Hepatocyte (in vitro differentiated cells): Measurements from ENCODE around the gene ZNF593. TPM values are rescaled to one million over a fixed set of nuclear protein-coding genes. Genes with fewer than 3 reads are reported as not detected.

Experiments
- DNase-seq: peaks from one replicate; pipeline ENCODE4 v3.0.0-alpha.2; 2016; ENCODE audit warnings: low spot score
- H2AFZ ChIP-seq: fragments of 200-600 bp; sonication (generic); 2 replicates; pipeline ENCODE4 v1.6.0; 2016; ENCODE audit warnings: antibody characterized with exemption, mild to moderate bottlenecking
- H3K27ac ChIP-seq: fragments of 200-600 bp; sonication (generic); 2 replicates; pipeline ENCODE4 v1.5.1; 2016; ENCODE audit warnings: mild to moderate bottlenecking
- H3K27me3 ChIP-seq: fragments of 200-600 bp; sonication (generic); 2 replicates; pipeline ENCODE4 v1.6.1; 2016
- H3K36me3 ChIP-seq: fragments of 200-600 bp; sonication (generic); replicated peaks from 2 replicates; pipeline ENCODE4 v1.5.1; 2016; ENCODE audit warnings: low read depth; ENCODE audit not compliant: insufficient read depth
- H3K4me1 ChIP-seq: fragments of 200-600 bp; sonication (generic); 2 replicates; pipeline ENCODE4 v1.5.1; 2016; ENCODE audit warnings: mild to moderate bottlenecking, moderate library complexity; ENCODE audit not compliant: insufficient read depth
- H3K4me2 ChIP-seq: fragments of 200-600 bp; sonication (generic); 2 replicates; pipeline ENCODE4 v1.6.0; 2016
- H3K4me3 ChIP-seq: fragments of 200-600 bp; sonication (generic); 2 replicates; pipeline ENCODE4 v1.5.1; 2016; ENCODE audit warnings: mild to moderate bottlenecking
- H3K79me2 ChIP-seq: fragments of 200-600 bp; sonication (generic); 2 replicates; pipeline ENCODE4 v1.6.0; 2017; ENCODE audit warnings: mild to moderate bottlenecking
- H3K9me2 ChIP-seq: fragments of 200-600 bp; sonication (generic); replicated peaks from 2 replicates; pipeline ENCODE4 v1.6.0; 2017; ENCODE audit warnings: mild to moderate bottlenecking; ENCODE audit not compliant: insufficient read depth
- H3K9me3 ChIP-seq: fragments of 200-600 bp; sonication (generic); 2 replicates; pipeline ENCODE4 v1.5.1; 2016; ENCODE audit warnings: low read depth, mild to moderate bottlenecking
- H4K20me1 ChIP-seq: fragments of 200-600 bp; sonication (generic); 2 replicates; pipeline ENCODE4 v1.6.0; 2016; ENCODE audit warnings: mild to moderate bottlenecking; ENCODE audit not compliant: insufficient read depth, poor library complexity, severe bottlenecking
- EZH2 ChIP-seq: fragments of 200-600 bp; sonication (generic); IDR thresholded peaks from 2 replicates; pipeline ENCODE4 v1.6.1; 2016; ENCODE audit warnings: antibody characterized with exemption, mild to moderate bottlenecking, borderline replicate concordance
- EZH2phosphoT487 ChIP-seq: fragments of 200-600 bp; sonication (generic); IDR thresholded peaks from one replicate; pipeline ENCODE4 v1.6.1; 2018; ENCODE audit warnings: antibody characterized with exemption, mild to moderate bottlenecking, low read depth, moderate library complexity; ENCODE audit not compliant: unreplicated experiment, severe bottlenecking
- WGBS: methylation state at CpG from one replicate; pipeline ENCODE4 v1.1.6; 2016; ENCODE audit warnings: low lambda C conversion rate; ENCODE audit errors: missing lambda C conversion rate; 5-methylcytosine and 5-hydroxymethylcytosine counted together
- polyA plus RNA-seq: library from polyadenylated mRNA; unstranded; fragments of >200 nt; fragmentation: Nextera tagmentation; extraction: Ambion mirVana; gene quantifications from 2 replicates; pipeline ENCODE4 v1.2.1, GENCODE V29; 2016
- total RNA-seq: library from RNA; depleted of rRNA; stranded (reverse); fragments of >200 nt; gene quantifications from 2 replicates; pipeline ENCODE4 v1.2.3, GENCODE V29; 2014
- TF ChIP-seq, protein P1 (sequence below): fragments of 200-600 bp; sonication (generic); IDR thresholded peaks from 2 replicates; pipeline ENCODE4 v1.5.1; 2016; ENCODE audit warnings: antibody characterized with exemption, mild to moderate bottlenecking; ENCODE audit not compliant: poor library complexity

ZNF593 gene
- total and polyA plus RNA-seq, 2 experiments from 2014 or later: 20.5 to 69.1 TPM

DNA sequence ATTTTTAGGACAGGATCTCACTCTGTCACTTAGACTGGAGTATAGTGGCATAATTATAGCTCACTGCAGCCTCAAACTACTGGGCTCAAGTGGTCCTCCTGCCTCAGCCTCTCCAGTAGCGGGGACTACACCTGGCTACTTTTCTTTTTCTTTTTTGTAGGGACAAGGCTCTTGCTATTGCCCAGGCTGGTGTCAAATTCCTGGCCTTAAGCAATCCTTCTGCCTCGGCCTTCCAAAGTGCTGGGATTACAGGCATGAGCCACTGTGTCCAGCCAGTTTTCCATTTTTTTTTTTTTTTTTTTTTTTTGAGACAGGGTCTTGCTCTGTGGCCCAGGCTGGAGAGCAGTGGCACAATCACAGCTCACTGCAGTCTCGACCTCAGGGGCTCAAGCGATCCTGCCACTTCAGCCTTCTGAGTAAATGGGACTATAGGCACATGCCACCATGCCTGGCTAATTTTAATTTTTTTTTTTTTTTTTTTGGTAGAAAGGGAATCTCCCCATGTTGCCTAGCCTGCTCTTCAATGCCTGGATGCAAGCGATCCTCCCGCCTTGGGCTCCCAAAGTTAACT lies 43.7 kb downstream of the ZNF593 start:
- TF ChIP-seq, protein P1, sequence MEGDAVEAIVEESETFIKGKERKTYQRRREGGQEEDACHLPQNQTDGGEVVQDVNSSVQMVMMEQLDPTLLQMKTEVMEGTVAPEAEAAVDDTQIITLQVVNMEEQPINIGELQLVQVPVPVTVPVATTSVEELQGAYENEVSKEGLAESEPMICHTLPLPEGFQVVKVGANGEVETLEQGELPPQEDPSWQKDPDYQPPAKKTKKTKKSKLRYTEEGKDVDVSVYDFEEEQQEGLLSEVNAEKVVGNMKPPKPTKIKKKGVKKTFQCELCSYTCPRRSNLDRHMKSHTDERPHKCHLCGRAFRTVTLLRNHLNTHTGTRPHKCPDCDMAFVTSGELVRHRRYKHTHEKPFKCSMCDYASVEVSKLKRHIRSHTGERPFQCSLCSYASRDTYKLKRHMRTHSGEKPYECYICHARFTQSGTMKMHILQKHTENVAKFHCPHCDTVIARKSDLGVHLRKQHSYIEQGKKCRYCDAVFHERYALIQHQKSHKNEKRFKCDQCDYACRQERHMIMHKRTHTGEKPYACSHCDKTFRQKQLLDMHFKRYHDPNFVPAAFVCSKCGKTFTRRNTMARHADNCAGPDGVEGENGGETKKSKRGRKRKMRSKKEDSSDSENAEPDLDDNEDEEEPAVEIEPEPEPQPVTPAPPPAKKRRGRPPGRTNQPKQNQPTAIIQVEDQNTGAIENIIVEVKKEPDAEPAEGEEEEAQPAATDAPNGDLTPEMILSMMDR: no peak
- TF ChIP-seq EZH2 (no peak), EZH2phosphoT487 (no peak)

DNA sequence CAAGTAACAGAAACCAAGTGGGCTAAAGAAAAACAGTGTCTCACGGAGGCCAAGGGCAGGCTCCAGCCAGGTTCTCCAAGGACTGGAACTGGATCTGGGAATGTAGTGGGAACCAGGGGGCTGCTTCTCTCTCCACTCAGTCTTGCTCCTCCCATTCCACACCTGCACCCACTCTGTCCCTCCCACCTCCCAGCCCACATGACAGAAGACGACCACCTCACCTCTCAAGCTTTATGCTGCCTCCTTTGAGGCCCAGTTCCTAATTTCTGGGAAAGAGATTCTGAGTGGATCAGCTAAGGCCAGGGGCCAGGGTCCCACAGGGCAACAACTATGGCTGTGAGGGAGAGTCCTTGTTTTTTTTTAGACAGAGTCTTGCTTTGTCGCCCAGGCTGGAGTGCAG lies 45.5 kb downstream of the ZNF593 start:
- no peak overlapping the region for H3K27ac ChIP-seq
- no peak for TF ChIP-seq EZH2
- TF ChIP-seq EZH2phosphoT487: no peak
- TF ChIP-seq, protein P1: no peak
- 52% methylated on average over 3 of the region's 3 CpGs for WGBS
- no peaks in the 10 kb centered on the region for H3K79me2 ChIP-seq
- no peaks in the 10 kb centered on the region for H3K4me1 ChIP-seq
- no peaks in the 10 kb centered on the region for H3K9me2 ChIP-seq
- no peaks in the 10 kb centered on the region for H3K9me3 ChIP-seq
- no peaks in the 10 kb centered on the region for H3K27me3 ChIP-seq
- H2AFZ ChIP-seq: no peak overlapping the region
- H3K36me3 ChIP-seq: no peaks in the 10 kb centered on the region
- no peak overlapping the region for H3K4me3 ChIP-seq
- H3K4me2 ChIP-seq: no peak overlapping the region
- DNase-seq: no peak
- no peaks in the 10 kb centered on the region for H4K20me1 ChIP-seq

More for the DNA sequence above, 43.7 kb downstream of the ZNF593 start:
- Histone ChIP-seq H3K27me3 (no peaks in the 10 kb centered on the region), H3K9me3 (no peaks in the 10 kb centered on the region), H3K79me2 (no peaks in the 10 kb centered on the region), H3K9me2 (no peaks in the 10 kb centered on the region), H3K27ac (no peak overlapping the region), H4K20me1 (no peaks in the 10 kb centered on the region), H3K4me3 (no peak overlapping the region), H2AFZ (no peak overlapping the region), H3K4me2 (no peak overlapping the region), H3K36me3 (no peaks in the 10 kb centered on the region), H3K4me1 (no peaks in the 10 kb centered on the region)
- no peak for DNase-seq
- 83% methylated on average over 6 of the region's 6 CpGs for WGBS

DNA sequence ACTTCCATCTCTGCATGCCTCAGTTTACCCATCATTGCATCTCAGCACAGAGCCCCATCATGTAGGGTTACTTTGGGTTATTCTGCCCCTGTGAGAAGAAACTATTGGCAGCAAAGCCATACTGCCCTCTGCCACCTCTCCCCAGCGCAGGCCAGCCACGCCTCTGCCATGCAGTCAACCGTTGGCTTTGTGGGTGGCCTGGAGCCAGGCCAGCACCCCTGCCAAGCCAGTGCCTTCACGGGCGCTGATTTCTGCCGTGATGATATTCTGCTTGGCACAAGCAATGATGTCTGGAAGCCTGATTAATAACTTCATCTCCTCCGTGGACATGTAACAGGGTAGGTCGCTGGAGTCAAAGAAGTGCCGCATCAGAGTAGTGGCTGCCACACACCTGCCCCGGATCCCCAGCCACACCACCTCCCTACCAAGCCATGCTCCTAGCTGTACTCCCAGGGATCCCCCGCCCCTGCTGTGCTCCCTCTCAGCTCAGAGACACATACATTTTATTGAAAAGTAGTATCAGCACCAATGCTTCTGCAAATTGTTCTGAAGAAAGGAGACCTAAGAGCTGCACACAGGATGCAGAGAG lies 49.3 kb downstream of the ZNF593 start:
- no peaks in the 10 kb centered on the region for H4K20me1 ChIP-seq
- H3K4me3 ChIP-seq: no peak overlapping the region
- H3K9me2 ChIP-seq: no peaks in the 10 kb centered on the region
- no peak for DNase-seq
- no peak overlapping the region for H3K4me2 ChIP-seq
- H3K9me3 ChIP-seq: no peaks in the 10 kb centered on the region
- H3K79me2 ChIP-seq: no peaks in the 10 kb centered on the region
- no peak overlapping the region for H2AFZ ChIP-seq
- no peak overlapping the region for H3K27ac ChIP-seq
- 96% methylated on average over 11 of the region's 11 CpGs for WGBS
- H3K4me1 ChIP-seq: no peaks in the 10 kb centered on the region
- TF ChIP-seq, protein P1: no peak
- TF ChIP-seq EZH2: no peak
- no peaks in the 10 kb centered on the region for H3K27me3 ChIP-seq
- H3K36me3 ChIP-seq: no peaks in the 10 kb centered on the region

Other genes with a start within 250 kb of the ZNF593 start
- gene PAFAH2, start 171.8 kb upstream of the ZNF593 start, total RNA-seq: 19.6 and 24.6 TPM in 2 replicates
- gene PAFAH2, start 171.8 kb upstream of the ZNF593 start, polyA plus RNA-seq: 22.7 TPM in 2 replicates
- gene EXTL1, start 148.1 kb upstream of the ZNF593 start, total RNA-seq: 0.17 and 0.84 TPM in 2 replicates
- gene EXTL1, start 148.1 kb upstream of the ZNF593 start, polyA plus RNA-seq: 1.3 and 1.6 TPM in 2 replicates
- gene SLC30A2, start 123.8 kb upstream of the ZNF593 start, total RNA-seq: 1.8 and 6.6 TPM in 2 replicates
- 4.5 and 4.8 TPM in 2 replicates for gene SLC30A2, start 123.8 kb upstream of the ZNF593 start, polyA plus RNA-seq
- 2.9 and 5.7 TPM in 2 replicates for gene TRIM63, start 102.3 kb upstream of the ZNF593 start, total RNA-seq
- gene TRIM63, start 102.3 kb upstream of the ZNF593 start, polyA plus RNA-seq: 8.2 and 9.5 TPM in 2 replicates
- gene PDIK1L, start 58.1 kb upstream of the ZNF593 start, total RNA-seq: 12.5 and 16.8 TPM in 2 replicates
- 2.6 and 4.4 TPM in 2 replicates for gene PDIK1L, start 58.1 kb upstream of the ZNF593 start, polyA plus RNA-seq
- 0.10 and 0.16 TPM in 2 replicates for gene FAM110D, start 10.8 kb upstream of the ZNF593 start, total RNA-seq
- gene FAM110D, start 10.8 kb upstream of the ZNF593 start, polyA plus RNA-seq: 0.40 and 0.44 TPM in 2 replicates
- not detected in 2 replicates for gene C1orf232, start 945 bp upstream of the ZNF593 start, total RNA-seq
- gene C1orf232, start 945 bp upstream of the ZNF593 start, polyA plus RNA-seq: not detected in 2 replicates
- gene ZNF593OS, start 1.9 kb downstream of the ZNF593 start, total RNA-seq: 0.10 TPM in 1 of 2 replicates, not detected in the other
- gene ZNF593OS, start 1.9 kb downstream of the ZNF593 start, polyA plus RNA-seq: 0.45 and 2.1 TPM in 2 replicates
- 13.3 and 18.1 TPM in 2 replicates for gene CNKSR1, start 7.6 kb downstream of the ZNF593 start, total RNA-seq
- gene CNKSR1, start 7.6 kb downstream of the ZNF593 start, polyA plus RNA-seq: 31.4 and 38.6 TPM in 2 replicates
- not detected in 2 replicates for gene CATSPER4, start 20.7 kb downstream of the ZNF593 start, total RNA-seq
- 0.07 TPM in 1 of 2 replicates, not detected in the other for gene CATSPER4, start 20.7 kb downstream of the ZNF593 start, polyA plus RNA-seq
- 11.4 and 14.6 TPM in 2 replicates for gene CEP85, start 64.3 kb downstream of the ZNF593 start, total RNA-seq
- gene CEP85, start 64.3 kb downstream of the ZNF593 start, polyA plus RNA-seq: 12.4 and 15.3 TPM in 2 replicates
- 35.9 and 36.6 TPM in 2 replicates for gene SH3BGRL3, start 110.2 kb downstream of the ZNF593 start, total RNA-seq
- 411 and 420 TPM in 2 replicates for gene SH3BGRL3, start 110.2 kb downstream of the ZNF593 start, polyA plus RNA-seq
- 3.1 and 6.9 TPM in 2 replicates for gene UBXN11, start 136.7 kb downstream of the ZNF593 start, total RNA-seq
- gene UBXN11, start 136.7 kb downstream of the ZNF593 start, polyA plus RNA-seq: 17.1 and 34.0 TPM in 2 replicates
- 1.2 and 8.1 TPM in 2 replicates for gene CD52, start 148.1 kb downstream of the ZNF593 start, total RNA-seq
- gene CD52, start 148.1 kb downstream of the ZNF593 start, polyA plus RNA-seq: 3.9 and 12.9 TPM in 2 replicates
- 7.1 and 15.6 TPM in 2 replicates for gene CRYBG2, start 184.2 kb downstream of the ZNF593 start, total RNA-seq
- gene CRYBG2, start 184.2 kb downstream of the ZNF593 start, polyA plus RNA-seq: 20.1 and 21.6 TPM in 2 replicates
- not detected in 2 replicates for gene ZNF683, start 202.8 kb downstream of the ZNF593 start, total RNA-seq
- gene ZNF683, start 202.8 kb downstream of the ZNF593 start, polyA plus RNA-seq: not detected in 2 replicates
- 0.43 and 0.64 TPM in 2 replicates for gene LIN28A, start 240.9 kb downstream of the ZNF593 start, total RNA-seq
- gene LIN28A, start 240.9 kb downstream of the ZNF593 start, polyA plus RNA-seq: 0.13 and 0.23 TPM in 2 replicates